ENCODE measurements around the gene CNGB1. TPM values are rescaled to one million over a fixed set of nuclear protein-coding genes. Genes with fewer than 3 reads are reported as not detected.

CNGB1 gene
- not detected for total RNA-seq
- polyA plus RNA-seq (ENCODE audit: insufficient read depth, low read depth, low replicate concordance) = not detected
- long read RNA-seq, donor 1 = 0 reads
- long read RNA-seq, donor 2 = 0 reads
- long read RNA-seq, donor 3 = 0 reads
- long read RNA-seq, donor 4 = 0 reads
- long read RNA-seq, donor 5 = 0 reads
- long read RNA-seq, donor 6 = 0 reads
- long read RNA-seq, donor 7 = 0 reads
- long read RNA-seq, donor 8 = 0 reads
- long read RNA-seq, donor 9 = 0 reads
- long read RNA-seq, donor 10 = 0 reads

- FAIRE-seq = no peak
These were observed at the start of gene CNGB1 for GRCh38 chr16:57970970-57971369. TSS of gene CNGB1 (minus strand) at chr16:57971128. CDS start at chr16:57967286, 3,842 bp downstream.

GRCh38 chr16:58019866-58020538 lies 49.1 kb upstream of the CNGB1 start:
- no peak for FAIRE-seq
- no peak overlapping the region for H3K9ac ChIP-seq (ENCODE audit: low read length in 3 of 3)
- TF ChIP-seq CTCF (IDR thresholded peaks at IDR 0.05; ENCODE audit: borderline replicate concordance, extremely low read depth, insufficient read depth) = no peak
- intact Hi-C loops (cut with DNase I) = loop anchor here (10.0 kb wide), 1 partner anchor 105 kb away; the partner anchor contains the start of gene CFAP20
- no peaks in the 10 kb centered on the region for H3K27me3 ChIP-seq (ENCODE audit: control insufficient read depth, insufficient read depth, low read length)
- no peak overlapping the region for H3K4me3 ChIP-seq (ENCODE audit: low read length in 3 of 3)
- H3K36me3 ChIP-seq (ENCODE audit: control insufficient read depth in 2 of 3, insufficient read depth in 3 of 3, low read length in 3 of 3) = no peaks in the 10 kb centered on the region
- peaks cover 3 to 11% (median 5%) of the 10 kb centered on the region in 3 donors for H3K4me1 ChIP-seq (ENCODE audit: control insufficient read depth in 2 of 3, insufficient read depth in 2 of 3, low read depth in 1 of 3, low read length in 3 of 3)
- no peaks in the 10 kb centered on the region for H3K9me3 ChIP-seq (ENCODE audit: control insufficient read depth in 2 of 3, insufficient read depth in 1 of 3, low read length in 3 of 3)
- no peak overlapping the region for H3K27ac ChIP-seq (ENCODE audit: low read depth in 2 of 2, low read length in 2 of 2)
- peak in 2 of 5 donors; percentile 26 to 27 for DNase-seq

More at GRCh38 chr16:57970970-57971369, at the start of gene CNGB1:
- Histone ChIP-seq H3K27ac (ENCODE audit: low read depth in 2 of 2, low read length in 2 of 2) (no peak within 1 kb of the TSS), H3K4me3 (ENCODE audit: low read length in 3 of 3) (no peak within 1 kb of the TSS), H3K27me3 (ENCODE audit: control insufficient read depth, insufficient read depth, low read length) (no peaks in the 10 kb centered on the region), H3K9me3 (ENCODE audit: control insufficient read depth in 2 of 3, insufficient read depth in 1 of 3, low read length in 3 of 3) (no peaks in the 10 kb centered on the region), H3K4me1 (ENCODE audit: control insufficient read depth in 2 of 3, insufficient read depth in 2 of 3, low read depth in 1 of 3, low read length in 3 of 3) (no peaks in the 10 kb centered on the region), H3K36me3 (ENCODE audit: control insufficient read depth in 2 of 3, insufficient read depth in 3 of 3, low read length in 3 of 3) (no peaks in the 10 kb centered on the region), H3K9ac (ENCODE audit: low read length in 3 of 3) (no peak within 1 kb of the TSS)
- no peak for TF ChIP-seq CTCF (IDR thresholded peaks at IDR 0.05; ENCODE audit: borderline replicate concordance, extremely low read depth, insufficient read depth)
- peak in 3 of 5 donors; percentile 29 to 50 (median 37) for DNase-seq
- intact Hi-C loops (cut with DNase I) = no loop called here

- Histone ChIP-seq H3K36me3 (ENCODE audit: control insufficient read depth in 2 of 3, insufficient read depth in 3 of 3, low read length in 3 of 3) (no peaks in the 10 kb centered on the region), H3K9me3 (ENCODE audit: control insufficient read depth in 2 of 3, insufficient read depth in 1 of 3, low read length in 3 of 3) (no peaks in the 10 kb centered on the region), H3K4me3 (ENCODE audit: low read length in 3 of 3) (no peak overlapping the region), H3K27me3 (ENCODE audit: control insufficient read depth, insufficient read depth, low read length) (no peaks in the 10 kb centered on the region), H3K9ac (ENCODE audit: low read length in 3 of 3) (no peak overlapping the region), H3K4me1 (ENCODE audit: control insufficient read depth in 2 of 3, insufficient read depth in 2 of 3, low read depth in 1 of 3, low read length in 3 of 3) (peaks cover 0 to 8% (median 3%) of the 10 kb centered on the region in 3 donors), H3K27ac (ENCODE audit: low read depth in 2 of 2, low read length in 2 of 2) (no peak overlapping the region)
- intact Hi-C loops (cut with DNase I) = no loop called here
- no peak for TF ChIP-seq CTCF (IDR thresholded peaks at IDR 0.05; ENCODE audit: borderline replicate concordance, extremely low read depth, insufficient read depth)
- DNase-seq (peak in 1 of 5 donors; percentile 51), FAIRE-seq (no peak)
These were observed 47.9 kb upstream of the CNGB1 start for GRCh38 chr16:58018803-58019202.
